ENCODE data around the gene C10orf62. TPM values are rescaled to one million over a fixed set of nuclear protein-coding genes. Genes with fewer than 3 reads are reported as not detected.

The C10orf62 gene
- polyA plus RNA-seq (2013, experiment 1 of 2) = not detected
- not detected for polyA plus RNA-seq (2013, experiment 2 of 2)

- Histone ChIP-seq H3K36me3 (ENCODE audit: insufficient read depth, low read length) (no peaks in the 10 kb centered on the region), H3K4me3 (ENCODE audit: low read length) (no peak within 1 kb of the TSS), H3K27ac (ENCODE audit: low read depth, low read length) (no peak within 1 kb of the TSS), H3K27me3 (ENCODE audit: insufficient read depth, low read length) (no peaks in the 10 kb centered on the region), H3K9ac (ENCODE audit: low read depth, low read length) (no peak within 1 kb of the TSS), H3K9me3 (ENCODE audit: insufficient read depth, low read depth, low read length) (no peaks in the 10 kb centered on the region), H3K4me1 (ENCODE audit: insufficient read depth, low read length) (no peaks in the 10 kb centered on the region)
- 78% methylated on average over 1 of the region's 3 CpGs for WGBS
These were observed at the start of gene C10orf62 for GRCh38 chr10:97589479-97589878. C10orf62 (plus strand) TSS chr10:97589721; CDS start chr10:97589898, 177 bp downstream.

GRCh38 chr10:97540669-97541500 is 48.6 kb upstream of the C10orf62 start:
- Histone ChIP-seq H3K4me3 (ENCODE audit: low read length) (no peak overlapping the region), H3K27ac (ENCODE audit: low read depth, low read length) (peak overlapping the region; percentile 17; the same call in 1 of the 2 replicates), H3K9me3 (ENCODE audit: insufficient read depth, low read depth, low read length) (no peaks in the 10 kb centered on the region), H3K9ac (ENCODE audit: low read depth, low read length) (no peak overlapping the region), H3K27me3 (ENCODE audit: insufficient read depth, low read length) (no peaks in the 10 kb centered on the region), H3K36me3 (ENCODE audit: insufficient read depth, low read length) (no peaks in the 10 kb centered on the region), H3K4me1 (ENCODE audit: insufficient read depth, low read length) (peaks cover 30% of the 10 kb centered on the region)
- WGBS = 90% methylated on average over 14 of the region's 14 CpGs

- H3K27ac ChIP-seq (ENCODE audit: low read depth, low read length) = peak overlapping the region; percentile 88
- no peaks in the 10 kb centered on the region for H3K27me3 ChIP-seq (ENCODE audit: insufficient read depth, low read length)
- 78% methylated on average over 9 of the region's 9 CpGs for WGBS
- H3K4me1 ChIP-seq (ENCODE audit: insufficient read depth, low read length) = peaks cover 30% of the 10 kb centered on the region
- H3K36me3 ChIP-seq (ENCODE audit: insufficient read depth, low read length) = no peaks in the 10 kb centered on the region
- H3K4me3 ChIP-seq (ENCODE audit: low read length) = no peak overlapping the region
- peak overlapping the region; percentile 70; the same call in 1 of the 2 replicates for H3K9ac ChIP-seq (ENCODE audit: low read depth, low read length)
- H3K9me3 ChIP-seq (ENCODE audit: insufficient read depth, low read depth, low read length) = no peaks in the 10 kb centered on the region
These were observed 47.1 kb upstream of the C10orf62 start for GRCh38 chr10:97542169-97543024.

GRCh38 chr10:97543025-97543546 is 46.4 kb upstream of the C10orf62 start:
- 83% methylated on average over 10 of the region's 10 CpGs for WGBS
- Histone ChIP-seq H3K9me3 (ENCODE audit: insufficient read depth, low read depth, low read length) (no peaks in the 10 kb centered on the region), H3K9ac (ENCODE audit: low read depth, low read length) (no peak overlapping the region), H3K27ac (ENCODE audit: low read depth, low read length) (peak overlapping the region; percentile 88), H3K4me3 (ENCODE audit: low read length) (no peak overlapping the region), H3K36me3 (ENCODE audit: insufficient read depth, low read length) (no peaks in the 10 kb centered on the region), H3K27me3 (ENCODE audit: insufficient read depth, low read length) (no peaks in the 10 kb centered on the region), H3K4me1 (ENCODE audit: insufficient read depth, low read length) (peaks cover 30% of the 10 kb centered on the region)

- no peaks in the 10 kb centered on the region for H3K9me3 ChIP-seq (ENCODE audit: insufficient read depth, low read depth, low read length)
- no peaks in the 10 kb centered on the region for H3K36me3 ChIP-seq (ENCODE audit: insufficient read depth, low read length)
- peaks cover 31% of the 10 kb centered on the region for H3K4me1 ChIP-seq (ENCODE audit: insufficient read depth, low read length)
- WGBS = 90% methylated on average over 18 of the region's 18 CpGs
- no peak overlapping the region for H3K4me3 ChIP-seq (ENCODE audit: low read length)
- no peaks in the 10 kb centered on the region for H3K27me3 ChIP-seq (ENCODE audit: insufficient read depth, low read length)
- no peak overlapping the region for H3K9ac ChIP-seq (ENCODE audit: low read depth, low read length)
- no peak overlapping the region for H3K27ac ChIP-seq (ENCODE audit: low read depth, low read length)
These were observed 42.9 kb upstream of the C10orf62 start for GRCh38 chr10:97546456-97547270.

GRCh38 chr10:97547271-97547600 is 42.3 kb upstream of the C10orf62 start:
- 89% methylated on average over 4 of the region's 4 CpGs for WGBS
- Histone ChIP-seq H3K27me3 (ENCODE audit: insufficient read depth, low read length) (no peaks in the 10 kb centered on the region), H3K27ac (ENCODE audit: low read depth, low read length) (no peak overlapping the region), H3K36me3 (ENCODE audit: insufficient read depth, low read length) (no peaks in the 10 kb centered on the region), H3K9me3 (ENCODE audit: insufficient read depth, low read depth, low read length) (no peaks in the 10 kb centered on the region), H3K4me1 (ENCODE audit: insufficient read depth, low read length) (peaks cover 28% of the 10 kb centered on the region), H3K9ac (ENCODE audit: low read depth, low read length) (no peak overlapping the region), H3K4me3 (ENCODE audit: low read length) (no peak overlapping the region)

- no peaks in the 10 kb centered on the region for H3K9me3 ChIP-seq (ENCODE audit: insufficient read depth, low read depth, low read length)
- peaks cover 21% of the 10 kb centered on the region for H3K4me1 ChIP-seq (ENCODE audit: insufficient read depth, low read length)
- no peaks in the 10 kb centered on the region for H3K27me3 ChIP-seq (ENCODE audit: insufficient read depth, low read length)
- no peak overlapping the region for H3K4me3 ChIP-seq (ENCODE audit: low read length)
- WGBS = 78% methylated on average over 4 of the region's 4 CpGs
- no peaks in the 10 kb centered on the region for H3K36me3 ChIP-seq (ENCODE audit: insufficient read depth, low read length)
- H3K9ac ChIP-seq (ENCODE audit: low read depth, low read length) = no peak overlapping the region
- no peak overlapping the region for H3K27ac ChIP-seq (ENCODE audit: low read depth, low read length)
These were observed 41.6 kb upstream of the C10orf62 start for GRCh38 chr10:97547962-97548361.

GRCh38 chr10:97548828-97549455 is 40.6 kb upstream of the C10orf62 start:
- Histone ChIP-seq H3K36me3 (ENCODE audit: insufficient read depth, low read length) (no peaks in the 10 kb centered on the region), H3K27me3 (ENCODE audit: insufficient read depth, low read length) (no peaks in the 10 kb centered on the region), H3K9me3 (ENCODE audit: insufficient read depth, low read depth, low read length) (no peaks in the 10 kb centered on the region), H3K9ac (ENCODE audit: low read depth, low read length) (no peak overlapping the region), H3K4me1 (ENCODE audit: insufficient read depth, low read length) (peaks cover 21% of the 10 kb centered on the region), H3K27ac (ENCODE audit: low read depth, low read length) (no peak overlapping the region), H3K4me3 (ENCODE audit: low read length) (no peak overlapping the region)
- WGBS = 93% methylated on average over 13 of the region's 13 CpGs

GRCh38 chr10:97549587-97550322 is 39.8 kb upstream of the C10orf62 start:
- Histone ChIP-seq H3K9ac (ENCODE audit: low read depth, low read length) (peak overlapping the region; percentile 16; the same call in 1 of the 2 replicates), H3K27ac (ENCODE audit: low read depth, low read length) (peak overlapping the region; percentile 46), H3K4me1 (ENCODE audit: insufficient read depth, low read length) (peaks cover 24% of the 10 kb centered on the region), H3K36me3 (ENCODE audit: insufficient read depth, low read length) (no peaks in the 10 kb centered on the region), H3K27me3 (ENCODE audit: insufficient read depth, low read length) (no peaks in the 10 kb centered on the region), H3K9me3 (ENCODE audit: insufficient read depth, low read depth, low read length) (no peaks in the 10 kb centered on the region), H3K4me3 (ENCODE audit: low read length) (no peak overlapping the region)
- WGBS = 49% methylated on average over 13 of the region's 13 CpGs

Data from HUES64 (cell line).